Lung (tissue), 12 donors: ENCODE measurements around the gene INMT. TPM values are rescaled to one million over a fixed set of nuclear protein-coding genes. Genes with fewer than 3 reads are reported as not detected.

Experiments
- ATAC-seq: fragments of 200-7000 bp; cut with Tn5 transposase; one replicate; pipeline ENCODE4 v1.9.1; 2020; ENCODE audit warnings: moderate number of reproducible peaks; ENCODE audit not compliant: insufficient read depth, low FRiP score
- DNase-seq, 3 donors: peaks; one replicate each; pipeline ENCODE4 v3.0.0-alpha.2; 2013 to 2017
- H3K27ac ChIP-seq, 2 donors: one replicate each; pipeline ENCODE4 v1.5.1; 2013; ENCODE audit warnings: mild to moderate bottlenecking in 2 of 2, moderate library complexity in 2 of 2, control low read depth in 1 of 2, inconsistent platforms in 1 of 2, low read depth in 1 of 2, low read length in 1 of 2
- H3K27me3 ChIP-seq, 3 donors: one replicate each; pipeline ENCODE4 v1.5.1; 2013; ENCODE audit warnings: low read length in 2 of 3; ENCODE audit not compliant: control insufficient read depth in 3 of 3, insufficient read depth in 3 of 3
- H3K36me3 ChIP-seq, 4 donors: one replicate each; pipeline ENCODE4 v1.5.1; 2013; ENCODE audit warnings: low read length in 4 of 4, mild to moderate bottlenecking in 1 of 4, moderate library complexity in 1 of 4; ENCODE audit not compliant: control insufficient read depth in 4 of 4, insufficient read depth in 4 of 4
- H3K4me1 ChIP-seq, 5 donors: one replicate each; pipeline ENCODE4 v1.5.1; 2013; ENCODE audit warnings: low read length in 5 of 5, mild to moderate bottlenecking in 2 of 5, moderate library complexity in 1 of 5; ENCODE audit not compliant: control insufficient read depth in 5 of 5, insufficient read depth in 5 of 5
- H3K4me3 ChIP-seq: one replicate; pipeline ENCODE4 v1.5.1; 2013; ENCODE audit warnings: mild to moderate bottlenecking, control low read depth, moderate library complexity
- H3K9ac ChIP-seq, 2 donors: one replicate each; pipeline ENCODE4 v1.5.1; 2013; ENCODE audit warnings: low read length in 2 of 2, control low read depth in 1 of 2; ENCODE audit not compliant: insufficient read depth in 1 of 2
- H3K9me3 ChIP-seq, 4 donors: one replicate each; pipeline ENCODE4 v1.5.1; 2013; ENCODE audit warnings: low read length in 3 of 4, mild to moderate bottlenecking in 1 of 4, moderate library complexity in 1 of 4; ENCODE audit not compliant: control insufficient read depth in 4 of 4, insufficient read depth in 3 of 4
- CTCF ChIP-seq: IDR thresholded peaks from 2 replicates; pipeline ENCODE4 v1.5.1; 2012; ENCODE audit warnings: mild to moderate bottlenecking; ENCODE audit errors: control extremely low read depth, extremely low read depth
- WGBS, 2 donors: extraction: QIAGEN DNeasy Blood & Tissue Kit; methylation state at CpG; one replicate each; pipeline ENCODE4 v1.1.7; 2013; 5-methylcytosine and 5-hydroxymethylcytosine counted together
- polyA plus RNA-seq, 2 donors: library from polyadenylated mRNA; stranded (reverse); fragments of 200-250 nt; gene quantifications; one replicate each; pipeline ENCODE4 v1.2.1, GENCODE V29; 2013
- total RNA-seq, 2 donors: library from RNA; depleted of rRNA in 1 of 2; stranded (reverse); fragments of >200 nt in 1 of 2; gene quantifications; one replicate each; pipeline ENCODE4 v1.2.1, GENCODE V29; 2014 to 2021
- donor health status: control.
- donor health status: control.
- donor health status: Bipolar disorder and iron deficiency.
- donor health status: healthy.
- donor health status: DM: yes; HTN: yes; CAD: no.

Gene INMT
- total and polyA plus RNA-seq, 4 donors = 88.7 to 200 (median 127) TPM

GRCh38 chr7:30760514-30761213 lies 8.7 kb downstream of the INMT start:
- H3K9me3 ChIP-seq = peaks cover 0 to 2% (median 0%) of the 10 kb centered on the region in 4 donors
- H3K36me3 ChIP-seq = no peaks in the 10 kb centered on the region
- no peak overlapping the region for H3K27ac ChIP-seq
- no peak overlapping the region for H3K4me3 ChIP-seq
- no peak for TF ChIP-seq CTCF
- H3K27me3 ChIP-seq = no peaks in the 10 kb centered on the region
- H3K9ac ChIP-seq = no peak overlapping the region
- 92 to 93% methylated on average over 3 of the region's 3 CpGs for WGBS, 2 donors
- H3K4me1 ChIP-seq = peaks cover 20 to 65% (median 29%) of the 10 kb centered on the region in 5 donors
- no peak for ATAC-seq
- peak in 1 of 3 donors; percentile 62 for DNase-seq

- DNase-seq = peak in 1 of 3 donors; percentile 54
- no peak for TF ChIP-seq CTCF
- ATAC-seq = no peak
- Histone ChIP-seq H3K4me3 (no peak overlapping the region), H3K4me1 (peaks cover 20 to 68% (median 31%) of the 10 kb centered on the region in 5 donors), H3K27ac (peak overlapping the region in 1 of 2 donors; percentile 15), H3K9ac (no peak overlapping the region), H3K36me3 (no peaks in the 10 kb centered on the region), H3K27me3 (no peaks in the 10 kb centered on the region), H3K9me3 (peaks cover 0 to 2% (median 0%) of the 10 kb centered on the region in 4 donors)
- 67 to 69% methylated on average over 13 of the region's 13 CpGs for WGBS, 2 donors
Observed at GRCh38 chr7:30761214-30762156, 9.6 kb downstream of the INMT start.

GRCh38 chr7:30764030-30764975 lies 12.4 kb downstream of the INMT start:
- Histone ChIP-seq H3K27me3 (no peaks in the 10 kb centered on the region), H3K4me3 (no peak overlapping the region), H3K9me3 (peaks cover 0 to 2% (median 0%) of the 10 kb centered on the region in 4 donors), H3K27ac (peak overlapping the region in 1 of 2 donors; percentile 64), H3K4me1 (peaks cover 14 to 70% (median 40%) of the 10 kb centered on the region in 5 donors), H3K9ac (no peak overlapping the region), H3K36me3 (no peaks in the 10 kb centered on the region)
- ATAC-seq = peak; percentile 41
- TF ChIP-seq CTCF = no peak
- DNase-seq = peak; percentile 89 to 96 (median 96)
- WGBS, 2 donors = 53 to 74% methylated on average over 6 of the region's 6 CpGs
